Right lobe of liver (tissue), 6 donors: ENCODE results near the gene ARSG. TPM values are rescaled to one million over a fixed set of nuclear protein-coding genes. Genes with fewer than 3 reads are reported as not detected.

Experiments
- ATAC-seq, 4 donors: fragments of 200-7000 bp; cut with Tn5 transposase; one replicate each; pipeline ENCODE4 v1.9.1; 2020; ENCODE audit warnings: mild to moderate bottlenecking in 4 of 4, moderate library complexity in 4 of 4
- DNase-seq, 3 donors: peaks; one replicate each; pipeline ENCODE4 v3.0.0-alpha.2; 2020
- H3K27ac ChIP-seq, 3 donors: fragments of 200-600 bp; one replicate each; pipeline ENCODE4 v1.8.0; 2022
- H3K27me3 ChIP-seq, 2 donors: fragments of 200-600 bp; one replicate each; pipeline ENCODE4 v1.8.0; 2022
- H3K36me3 ChIP-seq, 4 donors: fragments of 200-600 bp; sonication (generic) in 1 of 4; one replicate each; pipeline versions ENCODE4 v1.5.1 to v1.8.0; 2017 to 2022; ENCODE audit warnings: control low read depth in 1 of 4
- H3K4me1 ChIP-seq, 4 donors: fragments of 200-600 bp; sonication (generic) in 1 of 4; one replicate each; pipeline versions ENCODE4 v1.5.1 to v1.8.0; 2017 to 2022; ENCODE audit warnings: control low read depth in 1 of 4
- H3K4me3 ChIP-seq, 3 donors: fragments of 200-600 bp; one replicate each; pipeline ENCODE4 v1.8.0; 2022
- H3K9me3 ChIP-seq, 4 donors: fragments of 200-600 bp; sonication (generic) in 1 of 4; one replicate each; pipeline versions ENCODE4 v1.5.1 to v1.8.0; 2017 to 2022; ENCODE audit warnings: control low read depth in 1 of 4
- CTCF ChIP-seq, 4 donors: fragments of 200-600 bp in 3 of 4; fragments of 450-650 bp in 1 of 4; IDR thresholded peaks; one replicate each; pipeline versions ENCODE4 v1.5.1 to v1.8.0; 2016 to 2022; ENCODE audit warnings: antibody characterized with exemption in 4 of 4, mild to moderate bottlenecking in 2 of 4
- POLR2A ChIP-seq: fragments of 450-650 bp; IDR thresholded peaks from one replicate; pipeline ENCODE4 v1.6.1; 2017; ENCODE audit warnings: antibody characterized with exemption, mild to moderate bottlenecking
- WGBS: methylation state at CpG from one replicate; pipeline ENCODE4 v1.1.6; 2018; ENCODE audit warnings: low coverage, low lambda C conversion rate; ENCODE audit not compliant: insufficient coverage; ENCODE audit errors: missing lambda C conversion rate; 5-methylcytosine and 5-hydroxymethylcytosine counted together
- intact Hi-C, 2 donors: fragments of 100-400 bp; cut with DNase I; formaldehyde crosslinking; loops; one replicate each; pipeline versions ENCODE4 v1.11.2 to v1.14.1; 2022
- total RNA-seq, 6 experiments: library from RNA; depleted of rRNA in 2 of 6; stranded (reverse); fragments of >200 nt in 2 of 6; fragmentation: NEBNext Ultra II Directional in 3 of 6; extraction: Animal tissue kit (Norgen Biotek cat#: 25700) in 3 of 6; gene quantifications; one replicate each; pipeline versions ENCODE4 v1.1.0 to v1.2.4, GENCODE V29; 2016 to 2023
- donor health status: DM: no; HTN: yes; CAD: no.
- donor health status: DM: no; HTN: no; CAD: no.
- donor health status: DM: no; HTN: no; CAD: no.
- donor health status: DM: no; HTN: yes; CAD: no.
- donor health status: DM: no; HTN: yes; CAD: no.

ARSG gene
- total RNA-seq, 6 experiments from 2014 or later, result 1.2 to 3.3 (median 2.5) TPM

- intact Hi-C loops, result no loop called here
- Histone ChIP-seq H3K4me3 (no peak overlapping the region), H3K36me3 (no peaks in the 10 kb centered on the region), H3K4me1 (no peaks in the 10 kb centered on the region), H3K27me3 (no peaks in the 10 kb centered on the region), H3K27ac (no peak overlapping the region), H3K9me3 (no peaks in the 10 kb centered on the region)
- WGBS, result 89% methylated on average over 9 of the region's 12 CpGs
- ATAC-seq (peak in 1 of 4 donors; percentile 13), DNase-seq (no peak)
- TF ChIP-seq POLR2A (no peak), CTCF (IDR thresholded peaks at IDR 0.05) (no peak)
Observed at GRCh38 chr17:68319410-68320162, 28.3 kb downstream of the ARSG start.

- no peaks in the 10 kb centered on the region for H3K27me3 ChIP-seq
- TF ChIP-seq POLR2A, result no peak
- no peak for TF ChIP-seq CTCF (IDR thresholded peaks at IDR 0.05)
- H3K9me3 ChIP-seq, result no peaks in the 10 kb centered on the region
- ATAC-seq, result no peak
- no peak overlapping the region for H3K4me3 ChIP-seq
- intact Hi-C loops, result no loop called here
- 65% methylated on average over 4 of the region's 5 CpGs for WGBS
- no peaks in the 10 kb centered on the region for H3K36me3 ChIP-seq
- no peak overlapping the region for H3K27ac ChIP-seq
- DNase-seq, result no peak
- H3K4me1 ChIP-seq, result no peaks in the 10 kb centered on the region
Observed at GRCh38 chr17:68320311-68320865, 29.1 kb downstream of the ARSG start.

- Histone ChIP-seq H3K27me3 (no peaks in the 10 kb centered on the region), H3K4me1 (no peaks in the 10 kb centered on the region), H3K9me3 (no peaks in the 10 kb centered on the region), H3K4me3 (no peak overlapping the region), H3K36me3 (no peaks in the 10 kb centered on the region), H3K27ac (no peak overlapping the region)
- ATAC-seq (no peak), DNase-seq (no peak)
- TF ChIP-seq CTCF (IDR thresholded peaks at IDR 0.05) (no peak), POLR2A (no peak)
- WGBS, result 92% methylated on average over 6 of the region's 7 CpGs
- intact Hi-C loops, result no loop called here
Observed at GRCh38 chr17:68320943-68321555, 29.8 kb downstream of the ARSG start.

GRCh38 chr17:68321556-68321954, 30.3 kb downstream of the ARSG start:
- no peak for DNase-seq
- 85% methylated on average over 4 of the region's 4 CpGs for WGBS

More at GRCh38 chr17:68321556-68321954, 30.3 kb downstream of the ARSG start:
- H3K27ac ChIP-seq, result no peak overlapping the region
- H3K4me3 ChIP-seq, result no peak overlapping the region
- intact Hi-C loops, result no loop called here
- ATAC-seq, result no peak
- H3K36me3 ChIP-seq, result no peaks in the 10 kb centered on the region
- no peaks in the 10 kb centered on the region for H3K27me3 ChIP-seq
- TF ChIP-seq POLR2A (no peak), CTCF (IDR thresholded peaks at IDR 0.05) (no peak)
- H3K9me3 ChIP-seq, result no peaks in the 10 kb centered on the region
- no peaks in the 10 kb centered on the region for H3K4me1 ChIP-seq
